Embryonic facial prominence (tissue), 1 donor: ENCODE data around the gene NRP1.
"Not testable (repeated sequence)": the region's sequence is repeated elsewhere in the genome, so short reads cannot be mapped to it uniquely, and the experiment has no call there.

Experiments
- DNase-seq: peaks from one replicate; pipeline ENCODE4 v3.0.0-alpha.2; 2016; ENCODE audit errors: extremely low spot score

Gene NRP1

GRCh38 chr10:33150889-33151288 lies 183.6 kb downstream of the NRP1 start:
- no peak for DNase-seq

- DNase-seq: no peak
These were observed 184.3 kb downstream of the NRP1 start for GRCh38 chr10:33150146-33150545.

- DNase-seq: no peak
These were observed 187.5 kb downstream of the NRP1 start for GRCh38 chr10:33147013-33147310.

GRCh38 chr10:33146189-33147012 lies 188.1 kb downstream of the NRP1 start:
- no peak for DNase-seq

GRCh38 chr10:33145451-33146188 lies 188.8 kb downstream of the NRP1 start:
- no peak for DNase-seq

- no peak for DNase-seq
These were observed 191.2 kb downstream of the NRP1 start for GRCh38 chr10:33143160-33143728.

- no peak for DNase-seq
These were observed 192.2 kb downstream of the NRP1 start for GRCh38 chr10:33142295-33142694.

- DNase-seq: no peak
These were observed 193.2 kb downstream of the NRP1 start for GRCh38 chr10:33141251-33141650.

GRCh38 chr10:33139181-33139646 lies 195.3 kb downstream of the NRP1 start:
- DNase-seq: no peak

- not testable (repeated sequence) for DNase-seq
These were observed 195.8 kb downstream of the NRP1 start for GRCh38 chr10:33138686-33139085.

GRCh38 chr10:33137356-33138005 lies 197.0 kb downstream of the NRP1 start:
- DNase-seq: no peak

- DNase-seq: no peak
These were observed 197.7 kb downstream of the NRP1 start for GRCh38 chr10:33136781-33137180.

GRCh38 chr10:33136271-33136670 lies 198.2 kb downstream of the NRP1 start:
- no peak for DNase-seq

- no peak for DNase-seq
These were observed 200.3 kb downstream of the NRP1 start for GRCh38 chr10:33134011-33134751.

- DNase-seq: no peak
These were observed 200.9 kb downstream of the NRP1 start for GRCh38 chr10:33133557-33133956.

- no peak for DNase-seq
These were observed 201.8 kb downstream of the NRP1 start for GRCh38 chr10:33132626-33133025.

- DNase-seq: no peak
These were observed 204.5 kb downstream of the NRP1 start for GRCh38 chr10:33129996-33130386.

GRCh38 chr10:33129141-33129995 lies 205.1 kb downstream of the NRP1 start:
- no peak for DNase-seq

- DNase-seq: no peak
These were observed 206.8 kb downstream of the NRP1 start for GRCh38 chr10:33127622-33128021.
